GM23338 (cell line): Measurements from ENCODE around the gene TRIM22. TPM values are rescaled to one million over a fixed set of nuclear protein-coding genes. Genes with fewer than 3 reads are reported as not detected.

ENCODE experiments used
- ATAC-seq: fragments of 200-7000 bp; cut with Tn5 transposase; 3 replicates; pipeline ENCODE4 v1.9.1; 2020
- DNase-seq: peaks from one replicate; pipeline ENCODE4 v3.0.0-alpha.2; 2015; ENCODE audit warnings: low spot score
- H2AFZ ChIP-seq: fragments of 200-600 bp; sonication (generic); 2 replicates; pipeline ENCODE4 v1.8.0; 2016; ENCODE audit warnings: antibody characterized with exemption, mild to moderate bottlenecking, moderate library complexity
- H3F3A ChIP-seq: fragments of 200-600 bp; sonication (generic); replicated peaks from 2 replicates; pipeline ENCODE4 v1.8.0; 2017; ENCODE audit warnings: antibody characterized with exemption, mixed run types, low read depth
- H3K27ac ChIP-seq: fragments of 200-600 bp; sonication (generic); 2 replicates; pipeline ENCODE4 v1.6.1; 2016; ENCODE audit warnings: low read depth
- H3K27me3 ChIP-seq: fragments of 200-600 bp; sonication (generic); 2 replicates; pipeline ENCODE4 v1.8.0; 2016; ENCODE audit warnings: mild to moderate bottlenecking, mixed run types, moderate library complexity; ENCODE audit not compliant: insufficient read depth
- H3K36me3 ChIP-seq: fragments of 200-600 bp; sonication (generic); 2 replicates; pipeline ENCODE4 v1.8.0; 2016; ENCODE audit warnings: mild to moderate bottlenecking; ENCODE audit not compliant: insufficient read depth
- H3K4me1 ChIP-seq: fragments of 200-600 bp; sonication (generic); 2 replicates; pipeline ENCODE4 v1.8.0; 2016; ENCODE audit warnings: mild to moderate bottlenecking, moderate library complexity; ENCODE audit not compliant: insufficient read depth
- H3K4me2 ChIP-seq: fragments of 200-600 bp; sonication (generic); 2 replicates; pipeline ENCODE4 v1.7.1; 2017; ENCODE audit warnings: mixed run types
- H3K4me3 ChIP-seq: fragments of 200-600 bp; sonication (generic); 2 replicates; pipeline ENCODE4 v1.6.1; 2016; ENCODE audit warnings: mixed run types
- H3K79me2 ChIP-seq: fragments of 200-600 bp; sonication (generic); replicated peaks from 2 replicates; pipeline ENCODE4 v1.8.0; 2017; ENCODE audit warnings: mild to moderate bottlenecking; ENCODE audit not compliant: insufficient read depth
- H3K9me2 ChIP-seq: fragments of 200-600 bp; sonication (generic); 2 replicates; pipeline ENCODE4 v1.8.0; 2017; ENCODE audit not compliant: insufficient read depth
- H4K20me1 ChIP-seq: fragments of 200-600 bp; sonication (generic); replicated peaks from 2 replicates; pipeline ENCODE4 v1.8.0; 2017; ENCODE audit warnings: mild to moderate bottlenecking; ENCODE audit not compliant: insufficient read depth
- H3K27ac Mint-ChIP-seq: 2 replicates; pipeline ENCODE4 v1.8.0; 2020; ENCODE audit warnings: inconsistent platforms, mild to moderate bottlenecking, moderate library complexity, mixed read lengths
- H3K27me3 Mint-ChIP-seq: 3 replicates; pipeline ENCODE4 v1.8.0; 2022; ENCODE audit warnings: low read depth, mild to moderate bottlenecking, moderate library complexity, mixed read lengths, inconsistent platforms; ENCODE audit not compliant: insufficient read depth, poor library complexity
- H3K36me3 Mint-ChIP-seq: 3 replicates; pipeline ENCODE4 v1.8.0; 2021; ENCODE audit warnings: low read depth, mild to moderate bottlenecking, inconsistent platforms, moderate library complexity, mixed read lengths
- H3K4me1 Mint-ChIP-seq: 3 replicates; pipeline ENCODE4 v1.8.0; 2020; ENCODE audit warnings: mild to moderate bottlenecking, inconsistent platforms, mixed read lengths
- H3K4me3 Mint-ChIP-seq: 3 replicates; pipeline ENCODE4 v1.8.0; 2021; ENCODE audit warnings: moderate library complexity, mild to moderate bottlenecking, inconsistent platforms, mixed read lengths
- H3K9me3 Mint-ChIP-seq: 3 replicates; pipeline ENCODE4 v1.8.0; 2020; ENCODE audit warnings: moderate library complexity, mild to moderate bottlenecking, inconsistent platforms, mixed read lengths
- EZH2 ChIP-seq: fragments of 200-600 bp; sonication (generic); IDR thresholded peaks from one replicate; pipeline ENCODE4 v1.8.0; 2017; ENCODE audit warnings: antibody characterized with exemption, mild to moderate bottlenecking, low read depth; ENCODE audit not compliant: unreplicated experiment
- JUNB ChIP-seq: IDR thresholded peaks from one replicate; pipeline ENCODE4 v1.6.1; 2016; ENCODE audit warnings: antibody characterized with exemption; ENCODE audit not compliant: unreplicated experiment
- POLR2AphosphoS5 ChIP-seq: IDR thresholded peaks from 2 replicates; pipeline ENCODE4 v1.6.1; 2016; ENCODE audit warnings: antibody characterized with exemption, low read depth
- REST ChIP-seq: IDR thresholded peaks from one replicate; pipeline ENCODE4 v1.6.1; 2018; ENCODE audit warnings: antibody characterized with exemption; ENCODE audit not compliant: unreplicated experiment
- STAT1 ChIP-seq: IDR thresholded peaks from one replicate; pipeline ENCODE4 v1.6.1; 2016; ENCODE audit warnings: antibody characterized with exemption; ENCODE audit not compliant: unreplicated experiment
- polyA plus RNA-seq: library from polyadenylated mRNA; unstranded; fragments of >200 nt; fragmentation: Nextera tagmentation; extraction: Ambion mirVana; gene quantifications from 2 replicates; pipeline ENCODE4 v1.2.1, GENCODE V29; 2016
- total RNA-seq: library from RNA; depleted of rRNA; stranded (reverse); fragments of >200 nt; shearing (Covaris generic); gene quantifications from 2 replicates; pipeline ENCODE4 v1.2.3, GENCODE V29; 2014

The TRIM22 gene
- total and polyA plus RNA-seq, 2 experiments from 2014 or later: 23.9 to 41.1 TPM

- TF ChIP-seq POLR2AphosphoS5 (no peak), EZH2 (no peak), STAT1 (no peak), REST (no peak)
Measured at GRCh38 chr11:5701055-5701577, 11.5 kb downstream of the TRIM22 start (continued).

- Histone ChIP-seq H3F3A (no peaks in the 10 kb centered on the region), H3K4me3 (no peak overlapping the region), H3K27ac (no peak overlapping the region), H3K27me3 (no peaks in the 10 kb centered on the region), H3K36me3 (peaks cover 15% of the 10 kb centered on the region; the same call in 1 of the 2 replicates), H3K4me2 (no peak overlapping the region), H2AFZ (no peak overlapping the region), H3K79me2 (no peaks in the 10 kb centered on the region), H3K9me2 (no peaks in the 10 kb centered on the region), H3K4me1 (no peaks in the 10 kb centered on the region), H4K20me1 (no peaks in the 10 kb centered on the region)
- H3K9me3 Mint-ChIP-seq: no peaks in the 10 kb centered on the region
- peaks cover 11% of the 10 kb centered on the region; the same call in 2 of the 3 replicates for H3K36me3 Mint-ChIP-seq
- H3K27me3 Mint-ChIP-seq: no peaks in the 10 kb centered on the region
- DNase-seq (no peak), ATAC-seq (no peak)
- H3K4me1 Mint-ChIP-seq: no peaks in the 10 kb centered on the region
- H3K27ac Mint-ChIP-seq: no peak overlapping the region
- no peak for TF ChIP-seq JUNB
- H3K4me3 Mint-ChIP-seq: no peak overlapping the region
Measured at GRCh38 chr11:5703741-5704536, 14.3 kb downstream of the TRIM22 start.

- H3K27me3 Mint-ChIP-seq: no peaks in the 10 kb centered on the region
- H3K36me3 Mint-ChIP-seq: peaks cover 10% of the 10 kb centered on the region; the same call in 2 of the 3 replicates
- no peak overlapping the region for H3K27ac Mint-ChIP-seq
- H2AFZ ChIP-seq: no peak overlapping the region
- H3K79me2 ChIP-seq: no peaks in the 10 kb centered on the region
- H3K27ac ChIP-seq: no peak overlapping the region
- ATAC-seq (no peak), DNase-seq (no peak)
- H3K4me3 Mint-ChIP-seq: no peak overlapping the region
- no peaks in the 10 kb centered on the region for H3K27me3 ChIP-seq
- H3K4me1 Mint-ChIP-seq: no peaks in the 10 kb centered on the region
- H3K36me3 ChIP-seq: peaks cover 12% of the 10 kb centered on the region; the same call in 1 of the 2 replicates
- H4K20me1 ChIP-seq: no peaks in the 10 kb centered on the region
- no peak overlapping the region for H3K4me3 ChIP-seq
- no peaks in the 10 kb centered on the region for H3K4me1 ChIP-seq
- no peaks in the 10 kb centered on the region for H3K9me2 ChIP-seq
- H3K9me3 Mint-ChIP-seq: no peaks in the 10 kb centered on the region
- no peaks in the 10 kb centered on the region for H3F3A ChIP-seq
- H3K4me2 ChIP-seq: no peak overlapping the region
- TF ChIP-seq EZH2: no peak
Measured at GRCh38 chr11:5705688-5706087, 16.1 kb downstream of the TRIM22 start.
